GM19372 (cell line): ENCODE data around the gene SLC22A2.

Source experiments
- ATAC-seq: cut with Tn5 transposase; IDR thresholded peaks from one replicate; pipeline ENCODE4 v1.9.1; 2021; ENCODE audit warnings: mild to moderate bottlenecking, low read depth, moderate library complexity; ENCODE audit not compliant: unreplicated experiment

Gene SLC22A2

GRCh38 chr6:160173806-160174527 is 84.7 kb downstream of the SLC22A2 start:
- ATAC-seq = no peak

DNA sequence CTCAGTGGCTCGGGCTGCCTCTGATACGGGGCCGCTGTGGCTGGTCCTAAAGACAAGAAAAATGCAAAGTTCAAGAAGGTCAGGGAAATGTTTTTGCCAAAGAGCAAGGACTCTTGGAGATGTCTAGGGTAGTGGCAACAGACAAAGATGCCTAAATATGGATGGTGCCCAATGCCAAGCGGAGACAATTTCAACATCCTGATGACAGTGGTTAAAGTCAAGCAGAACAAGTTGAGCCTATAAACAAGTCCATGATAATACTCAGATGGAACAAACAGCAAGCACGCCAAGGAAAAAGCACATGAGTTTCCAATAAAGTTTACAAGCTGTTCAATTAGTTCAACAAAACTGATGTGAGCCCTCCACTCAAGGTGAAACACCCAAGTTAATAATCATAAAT is 85.9 kb downstream of the SLC22A2 start:
- ATAC-seq = no peak

- ATAC-seq = no peak
Measured at GRCh38 chr6:160170018-160170680, 88.5 kb downstream of the SLC22A2 start.

GRCh38 chr6:160167604-160168399 is 90.8 kb downstream of the SLC22A2 start:
- no peak for ATAC-seq
